HepG2 (cell line): Measurements from ENCODE around the gene KIN.

Experiments
- CBX1 ChIP-seq: IDR thresholded peaks from one replicate; pipeline ENCODE4 v1.6.1; 2016; ENCODE audit warnings: antibody characterized with exemption, low read depth
- DPF2 ChIP-seq: sonication (generic); formaldehyde crosslinking; IDR thresholded peaks from 2 replicates; pipeline ENCODE4 v1.4.0; 2020; ENCODE audit warnings: mild to moderate bottlenecking, low read depth, missing genetic modification reagents, borderline replicate concordance
- GABPA ChIP-seq, 2 experiments: IDR thresholded peaks; 2 replicates each; pipeline ENCODE4 v1.6.1; 2011 to 2016; ENCODE audit warnings: low read depth in 2 of 2, low read length in 1 of 2, missing biosample characterization in 1 of 2, missing genetic modification characterization in 1 of 2
- POLR2A ChIP-seq, 2 experiments: IDR thresholded peaks; 2 replicates each; pipeline ENCODE4 v1.6.1; 2011; ENCODE audit warnings: low read depth in 2 of 2, low read length in 2 of 2, mild to moderate bottlenecking in 1 of 2, moderate library complexity in 1 of 2; ENCODE audit not compliant: insufficient read depth in 1 of 2
- POLR2AphosphoS5 ChIP-seq: IDR thresholded peaks from 2 replicates; pipeline ENCODE4 v1.6.1; 2012; ENCODE audit warnings: low read depth, low read length
- TBP ChIP-seq: sonication (generic); formaldehyde crosslinking; IDR thresholded peaks from 2 replicates; pipeline ENCODE4 v1.5.0; 2020; ENCODE audit warnings: missing genetic modification reagents
- TCF12 ChIP-seq, 2 experiments: fragments of 450-650 bp in 1 of 2; sonication (generic) in 1 of 2; formaldehyde crosslinking in 1 of 2; IDR thresholded peaks; 2 replicates each; pipeline versions ENCODE4 v1.6.1 to v1.8.0; 2017 to 2022; ENCODE audit warnings: antibody characterized with exemption in 1 of 2, mild to moderate bottlenecking in 1 of 2, missing genetic modification reagents in 1 of 2, moderate library complexity in 1 of 2
- TF ChIP-seq, protein P1 (sequence below): sonication (generic); formaldehyde crosslinking; conservative IDR thresholded peaks from 2 replicates; pipeline ENCODE4 v1.8.1; 2023; ENCODE audit warnings: missing genetic modification reagents

DNA sequence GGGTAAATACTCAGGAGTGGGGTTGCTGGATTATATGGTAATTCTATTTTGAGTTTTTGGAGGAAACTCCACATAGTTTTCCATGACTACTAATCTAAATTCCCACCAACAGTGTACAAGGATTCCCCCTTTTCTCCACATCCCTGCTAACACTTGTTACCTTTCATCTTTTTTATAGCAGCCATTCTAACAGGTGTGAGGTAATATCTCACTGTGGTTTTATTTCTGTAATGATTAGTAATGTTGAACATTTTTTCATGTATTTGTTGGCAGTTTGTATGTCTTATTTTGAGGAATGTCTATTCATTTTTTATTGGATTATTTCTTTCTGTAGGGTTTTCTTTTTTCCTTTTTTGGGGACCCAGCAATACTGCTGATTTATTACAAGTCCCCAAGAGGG is 45.4 kb upstream of the KIN start:
- TF ChIP-seq DPF2 (CRISPR knock-in tag) (no peak), GABPA (IDR thresholded peaks at IDR 0.05; ENCODE audit: low read depth, low read length) (no peak), GABPA (CRISPR knock-in tag; IDR thresholded peaks at IDR 0.05; ENCODE audit: low read depth) (no peak), TCF12 (IDR thresholded peaks at IDR 0.05) (no peak), TCF12 (CRISPR knock-in tag; IDR thresholded peaks at IDR 0.05) (no peak), CBX1 (no peak), POLR2AphosphoS5 (no peak), POLR2A (IDR thresholded peaks at IDR 0.05; ENCODE audit: insufficient read depth in 1 of 2, low read depth in 2 of 2, low read length in 2 of 2) (no peak), TBP (CRISPR knock-in tag) (no peak)
- TF ChIP-seq, protein P1, sequence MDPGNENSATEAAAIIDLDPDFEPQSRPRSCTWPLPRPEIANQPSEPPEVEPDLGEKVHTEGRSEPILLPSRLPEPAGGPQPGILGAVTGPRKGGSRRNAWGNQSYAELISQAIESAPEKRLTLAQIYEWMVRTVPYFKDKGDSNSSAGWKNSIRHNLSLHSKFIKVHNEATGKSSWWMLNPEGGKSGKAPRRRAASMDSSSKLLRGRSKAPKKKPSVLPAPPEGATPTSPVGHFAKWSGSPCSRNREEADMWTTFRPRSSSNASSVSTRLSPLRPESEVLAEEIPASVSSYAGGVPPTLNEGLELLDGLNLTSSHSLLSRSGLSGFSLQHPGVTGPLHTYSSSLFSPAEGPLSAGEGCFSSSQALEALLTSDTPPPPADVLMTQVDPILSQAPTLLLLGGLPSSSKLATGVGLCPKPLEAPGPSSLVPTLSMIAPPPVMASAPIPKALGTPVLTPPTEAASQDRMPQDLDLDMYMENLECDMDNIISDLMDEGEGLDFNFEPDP: no peak
